Eye (tissue), 1 donor: Measurements from ENCODE around the gene ZSCAN29.

ENCODE experiments used
- DNase-seq: peaks from one replicate; pipeline ENCODE4 v3.0.0-alpha.2; 2015

ZSCAN29 gene

GRCh38 chr15:43346305-43346704, 24.5 kb downstream of the ZSCAN29 start:
- no peak for DNase-seq

- no peak for DNase-seq
Observed at GRCh38 chr15:43330780-43331087, 40.1 kb downstream of the ZSCAN29 start.

- peak; percentile 99 for DNase-seq
Observed at GRCh38 chr15:43329960-43330779, 40.7 kb downstream of the ZSCAN29 start, which contains the start of gene LCMT2. TSS of gene LCMT2 (minus strand) at chr15:43330573. CDS start at chr15:43330489, 84 bp downstream.

- no peak for DNase-seq
Observed at GRCh38 chr15:43329217-43329959, 41.5 kb downstream of the ZSCAN29 start.

- no peak for DNase-seq
Observed at GRCh38 chr15:43325039-43325684, 45.7 kb downstream of the ZSCAN29 start.

GRCh38 chr15:43318990-43319771, 51.7 kb downstream of the ZSCAN29 start:
- DNase-seq = no peak

GRCh38 chr15:43317566-43318184, 53.2 kb downstream of the ZSCAN29 start:
- DNase-seq = peak; percentile 43

GRCh38 chr15:43316971-43317346, 53.9 kb downstream of the ZSCAN29 start:
- no peak for DNase-seq

GRCh38 chr15:43316016-43316970, 54.5 kb downstream of the ZSCAN29 start:
- DNase-seq = no peak

GRCh38 chr15:43314171-43314570, 56.7 kb downstream of the ZSCAN29 start:
- DNase-seq = no peak

- no peak for DNase-seq
Observed at GRCh38 chr15:43312378-43312777, 58.5 kb downstream of the ZSCAN29 start.
